GM18870 (cell line): ENCODE results near the gene UBE4B.
"Not testable (repeated sequence)": the region's sequence is repeated elsewhere in the genome, so short reads cannot be mapped to it uniquely, and the experiment has no call there.

Source experiments
- ATAC-seq: cut with Tn5 transposase; IDR thresholded peaks from one replicate; pipeline ENCODE4 v1.9.1; 2021; ENCODE audit warnings: moderate library complexity; ENCODE audit not compliant: unreplicated experiment

The UBE4B gene

GRCh38 chr1:10032590-10033358, at the start of gene UBE4B:
Gene UBE4B (plus strand): TSS chr1:10032958. CDS start chr1:10033671, 713 bp downstream.
- ATAC-seq: peak; percentile 79

GRCh38 chr1:9984253-9984652, 48.5 kb upstream of the UBE4B start:
- ATAC-seq: no peak

- no peak for ATAC-seq
These were observed 47.8 kb upstream of the UBE4B start for GRCh38 chr1:9985001-9985400.

- no peak for ATAC-seq
These were observed 43.0 kb upstream of the UBE4B start for GRCh38 chr1:9989773-9990172.

GRCh38 chr1:9990944-9991343, 41.8 kb upstream of the UBE4B start:
- ATAC-seq: no peak

GRCh38 chr1:9992910-9993309, 39.8 kb upstream of the UBE4B start:
- no peak for ATAC-seq

GRCh38 chr1:9993561-9994075, 39.1 kb upstream of the UBE4B start:
- no peak for ATAC-seq

GRCh38 chr1:9996624-9997582, 35.9 kb upstream of the UBE4B start, which contains the start of gene RBP7:
Gene RBP7 (plus strand): TSS chr1:9997228. CDS start chr1:9997259, 31 bp downstream.
- no peak for ATAC-seq

- ATAC-seq: no peak
These were observed 31.6 kb upstream of the UBE4B start for GRCh38 chr1:10001016-10001665.

- not testable (repeated sequence) for ATAC-seq
These were observed 27.5 kb upstream of the UBE4B start for GRCh38 chr1:10005248-10005647.

GRCh38 chr1:10007169-10007568, 25.6 kb upstream of the UBE4B start:
- no peak for ATAC-seq

- ATAC-seq: no peak
These were observed 18.7 kb upstream of the UBE4B start for GRCh38 chr1:10014016-10014415.

GRCh38 chr1:10019561-10019960, 13.2 kb upstream of the UBE4B start:
- ATAC-seq: no peak

GRCh38 chr1:10020086-10020485, 12.7 kb upstream of the UBE4B start:
- no peak for ATAC-seq

- not testable (repeated sequence) for ATAC-seq
These were observed 12.1 kb upstream of the UBE4B start for GRCh38 chr1:10020678-10021077.

- ATAC-seq: not testable (repeated sequence)
These were observed 10.8 kb upstream of the UBE4B start for GRCh38 chr1:10021992-10022391.

- ATAC-seq: no peak
These were observed 10.1 kb upstream of the UBE4B start for GRCh38 chr1:10022656-10023055.

- no peak for ATAC-seq
These were observed 7.4 kb upstream of the UBE4B start for GRCh38 chr1:10025354-10025753.

GRCh38 chr1:10027027-10027426, 5.7 kb upstream of the UBE4B start:
- no peak for ATAC-seq

- ATAC-seq: not testable (repeated sequence)
These were observed 3.7 kb upstream of the UBE4B start for GRCh38 chr1:10028956-10029500.

GRCh38 chr1:10031461-10031860, 1.3 kb upstream of the UBE4B start:
- ATAC-seq: no peak
